Ishikawa (cell line): ENCODE measurements around the gene MAP3K1.

ENCODE experiments used
- CEBPB ChIP-seq: IDR thresholded peaks from 2 replicates; pipeline ENCODE4 v1.6.1; 2012
- CREB1 ChIP-seq: IDR thresholded peaks from 2 replicates; pipeline ENCODE4 v1.6.1; 2012; ENCODE audit warnings: low read depth
- EGR1 ChIP-seq: IDR thresholded peaks from 2 replicates; pipeline ENCODE4 v1.6.1; 2012
- EP300 ChIP-seq: IDR thresholded peaks from 2 replicates; pipeline ENCODE4 v1.6.1; 2012; ENCODE audit warnings: borderline replicate concordance
- FOXM1 ChIP-seq: IDR thresholded peaks from 2 replicates; pipeline ENCODE4 v1.6.1; 2012; ENCODE audit warnings: low read depth, borderline replicate concordance
- MAX ChIP-seq: IDR thresholded peaks from 2 replicates; pipeline ENCODE4 v1.6.1; 2012
- NFIC ChIP-seq: IDR thresholded peaks from 2 replicates; pipeline ENCODE4 v1.6.1; 2012
- RAD21 ChIP-seq: IDR thresholded peaks from 2 replicates; pipeline ENCODE4 v1.6.1; 2012; ENCODE audit warnings: low read depth
- TAF1 ChIP-seq: IDR thresholded peaks from 2 replicates; pipeline ENCODE4 v1.6.1; 2012; ENCODE audit warnings: low read depth, mild to moderate bottlenecking
- TCF12 ChIP-seq: IDR thresholded peaks from 2 replicates; pipeline ENCODE4 v1.6.1; 2012; ENCODE audit warnings: low read depth
- TEAD4 ChIP-seq: IDR thresholded peaks from 2 replicates; pipeline ENCODE4 v1.6.1; 2012
- YY1 ChIP-seq: IDR thresholded peaks from 2 replicates; pipeline ENCODE4 v1.6.1; 2012; ENCODE audit warnings: low read depth
- ZBTB7A ChIP-seq: IDR thresholded peaks from 2 replicates; pipeline ENCODE4 v1.6.1; 2012; ENCODE audit warnings: low read depth
- TF ChIP-seq, protein P1 (sequence below): IDR thresholded peaks from 2 replicates; pipeline ENCODE4 v1.6.1; 2012; ENCODE audit warnings: low read depth, mild to moderate bottlenecking

DNA sequence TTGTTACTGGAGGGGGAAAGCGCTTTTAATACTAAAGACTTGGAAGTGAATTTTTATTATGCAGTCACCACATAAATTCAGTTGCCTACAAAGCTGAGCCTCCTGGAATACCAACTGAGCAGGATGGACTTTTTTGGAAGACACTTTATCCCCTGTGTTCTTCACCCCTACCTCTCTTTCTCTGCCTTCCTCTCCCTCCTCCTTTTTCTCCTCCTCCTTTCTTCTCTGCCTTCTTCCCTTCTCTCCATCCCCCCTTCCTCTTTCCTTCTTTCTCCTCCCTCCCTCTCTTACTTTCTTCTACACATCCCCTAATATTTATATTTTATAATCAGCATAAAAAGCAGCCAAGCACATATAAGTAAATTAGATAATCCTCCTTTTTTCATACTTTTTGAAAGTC, 39.6 kb downstream of the MAP3K1 start:
- no peak for TF ChIP-seq RAD21
- TF ChIP-seq, protein P1, sequence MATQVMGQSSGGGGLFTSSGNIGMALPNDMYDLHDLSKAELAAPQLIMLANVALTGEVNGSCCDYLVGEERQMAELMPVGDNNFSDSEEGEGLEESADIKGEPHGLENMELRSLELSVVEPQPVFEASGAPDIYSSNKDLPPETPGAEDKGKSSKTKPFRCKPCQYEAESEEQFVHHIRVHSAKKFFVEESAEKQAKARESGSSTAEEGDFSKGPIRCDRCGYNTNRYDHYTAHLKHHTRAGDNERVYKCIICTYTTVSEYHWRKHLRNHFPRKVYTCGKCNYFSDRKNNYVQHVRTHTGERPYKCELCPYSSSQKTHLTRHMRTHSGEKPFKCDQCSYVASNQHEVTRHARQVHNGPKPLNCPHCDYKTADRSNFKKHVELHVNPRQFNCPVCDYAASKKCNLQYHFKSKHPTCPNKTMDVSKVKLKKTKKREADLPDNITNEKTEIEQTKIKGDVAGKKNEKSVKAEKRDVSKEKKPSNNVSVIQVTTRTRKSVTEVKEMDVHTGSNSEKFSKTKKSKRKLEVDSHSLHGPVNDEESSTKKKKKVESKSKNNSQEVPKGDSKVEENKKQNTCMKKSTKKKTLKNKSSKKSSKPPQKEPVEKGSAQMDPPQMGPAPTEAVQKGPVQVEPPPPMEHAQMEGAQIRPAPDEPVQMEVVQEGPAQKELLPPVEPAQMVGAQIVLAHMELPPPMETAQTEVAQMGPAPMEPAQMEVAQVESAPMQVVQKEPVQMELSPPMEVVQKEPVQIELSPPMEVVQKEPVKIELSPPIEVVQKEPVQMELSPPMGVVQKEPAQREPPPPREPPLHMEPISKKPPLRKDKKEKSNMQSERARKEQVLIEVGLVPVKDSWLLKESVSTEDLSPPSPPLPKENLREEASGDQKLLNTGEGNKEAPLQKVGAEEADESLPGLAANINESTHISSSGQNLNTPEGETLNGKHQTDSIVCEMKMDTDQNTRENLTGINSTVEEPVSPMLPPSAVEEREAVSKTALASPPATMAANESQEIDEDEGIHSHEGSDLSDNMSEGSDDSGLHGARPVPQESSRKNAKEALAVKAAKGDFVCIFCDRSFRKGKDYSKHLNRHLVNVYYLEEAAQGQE, result no peak
- TF ChIP-seq EP300, result no peak
- TF ChIP-seq TAF1, result no peak
- no peak for TF ChIP-seq YY1
- no peak for TF ChIP-seq MAX
- TF ChIP-seq CEBPB, result no peak
- no peak for TF ChIP-seq TCF12
- TF ChIP-seq CREB1, result no peak
- TF ChIP-seq ZBTB7A, result no peak
- no peak for TF ChIP-seq TEAD4
- TF ChIP-seq NFIC, result no peak
- TF ChIP-seq EGR1, result no peak
- TF ChIP-seq FOXM1, result no peak
